ENCODE results near the gene CHRND.
"Not testable (repeated sequence)": the region's sequence is repeated elsewhere in the genome, so short reads cannot be mapped to it uniquely, and the experiment has no call there.

Gene CHRND

GRCh38 chr2:232532419-232532818 is 6.5 kb downstream of the CHRND start:
- Histone ChIP-seq H3K27me3 (ENCODE audit: insufficient read depth, low read length) (peaks cover 3% of the 10 kb centered on the region; the same call in 1 of the 2 replicates), H3K36me3 (ENCODE audit: insufficient read depth, low read length) (no peaks in the 10 kb centered on the region), H3K9ac (ENCODE audit: low read depth, low read length) (no peak overlapping the region), H3K9me3 (ENCODE audit: insufficient read depth, low read depth, low read length) (no peaks in the 10 kb centered on the region), H3K4me3 (ENCODE audit: low read length) (no peak overlapping the region), H3K4me1 (ENCODE audit: insufficient read depth, low read length) (no peaks in the 10 kb centered on the region), H3K27ac (ENCODE audit: low read depth, low read length) (no peak overlapping the region)
- 87% methylated on average over 9 of the region's 9 CpGs for WGBS

GRCh38 chr2:232532821-232533220 is 6.9 kb downstream of the CHRND start:
- WGBS, result 88% methylated on average over 7 of the region's 7 CpGs
- H3K9me3 ChIP-seq (ENCODE audit: insufficient read depth, low read depth, low read length); H3K4me3 ChIP-seq (ENCODE audit: low read length); H3K27me3 ChIP-seq (ENCODE audit: insufficient read depth, low read length); H3K9ac ChIP-seq (ENCODE audit: low read depth, low read length); H3K27ac ChIP-seq (ENCODE audit: low read depth, low read length); H3K4me1 ChIP-seq (ENCODE audit: insufficient read depth, low read length); H3K36me3 ChIP-seq (ENCODE audit: insufficient read depth, low read length): not testable (repeated sequence)

GRCh38 chr2:232533944-232534710 is 8.2 kb downstream of the CHRND start:
- Histone ChIP-seq H3K36me3 (ENCODE audit: insufficient read depth, low read length) (no peaks in the 10 kb centered on the region), H3K27ac (ENCODE audit: low read depth, low read length) (no peak overlapping the region), H3K9me3 (ENCODE audit: insufficient read depth, low read depth, low read length) (no peaks in the 10 kb centered on the region), H3K9ac (ENCODE audit: low read depth, low read length) (no peak overlapping the region), H3K4me1 (ENCODE audit: insufficient read depth, low read length) (peaks cover 11% of the 10 kb centered on the region), H3K4me3 (ENCODE audit: low read length) (no peak overlapping the region), H3K27me3 (ENCODE audit: insufficient read depth, low read length) (no peaks in the 10 kb centered on the region)
- 79% methylated on average over 13 of the region's 13 CpGs for WGBS

GRCh38 chr2:232534940-232535651 is 9.1 kb downstream of the CHRND start:
- Histone ChIP-seq H3K27ac (ENCODE audit: low read depth, low read length) (no peak overlapping the region), H3K36me3 (ENCODE audit: insufficient read depth, low read length) (no peaks in the 10 kb centered on the region), H3K9me3 (ENCODE audit: insufficient read depth, low read depth, low read length) (no peaks in the 10 kb centered on the region), H3K4me1 (ENCODE audit: insufficient read depth, low read length) (peaks cover 18% of the 10 kb centered on the region), H3K9ac (ENCODE audit: low read depth, low read length) (no peak overlapping the region), H3K4me3 (ENCODE audit: low read length) (no peak overlapping the region), H3K27me3 (ENCODE audit: insufficient read depth, low read length) (no peaks in the 10 kb centered on the region)
- WGBS, result 90% methylated on average over 14 of the region's 14 CpGs

- WGBS, result 90% methylated on average over 5 of the region's 5 CpGs
- H3K4me3 ChIP-seq (ENCODE audit: low read length), result no peak overlapping the region
Measured at GRCh38 chr2:232535761-232536530, 10.0 kb downstream of the CHRND start.

GRCh38 chr2:232537079-232537478 is 11.1 kb downstream of the CHRND start:
- no peak overlapping the region for H3K4me3 ChIP-seq (ENCODE audit: low read length)
- WGBS, result 72% methylated on average over 5 of the region's 5 CpGs
- no peak overlapping the region for H3K9ac ChIP-seq (ENCODE audit: low read depth, low read length)
- H3K9me3 ChIP-seq (ENCODE audit: insufficient read depth, low read depth, low read length), result no peaks in the 10 kb centered on the region
- H3K4me1 ChIP-seq (ENCODE audit: insufficient read depth, low read length), result peaks cover 18% of the 10 kb centered on the region
- H3K36me3 ChIP-seq (ENCODE audit: insufficient read depth, low read length), result no peaks in the 10 kb centered on the region
- H3K27me3 ChIP-seq (ENCODE audit: insufficient read depth, low read length), result no peaks in the 10 kb centered on the region
- no peak overlapping the region for H3K27ac ChIP-seq (ENCODE audit: low read depth, low read length)

More at GRCh38 chr2:232535761-232536530, 10.0 kb downstream of the CHRND start:
- Histone ChIP-seq H3K9ac (ENCODE audit: low read depth, low read length) (no peak overlapping the region), H3K9me3 (ENCODE audit: insufficient read depth, low read depth, low read length) (no peaks in the 10 kb centered on the region), H3K4me1 (ENCODE audit: insufficient read depth, low read length) (peaks cover 18% of the 10 kb centered on the region), H3K27me3 (ENCODE audit: insufficient read depth, low read length) (no peaks in the 10 kb centered on the region), H3K27ac (ENCODE audit: low read depth, low read length) (no peak overlapping the region), H3K36me3 (ENCODE audit: insufficient read depth, low read length) (no peaks in the 10 kb centered on the region)

GRCh38 chr2:232537499-232537898 is 11.5 kb downstream of the CHRND start:
- H3K27ac ChIP-seq (ENCODE audit: low read depth, low read length), result no peak overlapping the region
- WGBS, result 94% methylated on average over 4 of the region's 4 CpGs

GRCh38 chr2:232538671-232539070 is 12.7 kb downstream of the CHRND start:
- Histone ChIP-seq H3K4me3 (ENCODE audit: low read length) (no peak overlapping the region), H3K4me1 (ENCODE audit: insufficient read depth, low read length) (peaks cover 18% of the 10 kb centered on the region), H3K9ac (ENCODE audit: low read depth, low read length) (no peak overlapping the region), H3K9me3 (ENCODE audit: insufficient read depth, low read depth, low read length) (no peaks in the 10 kb centered on the region), H3K27ac (ENCODE audit: low read depth, low read length) (no peak overlapping the region), H3K27me3 (ENCODE audit: insufficient read depth, low read length) (no peaks in the 10 kb centered on the region), H3K36me3 (ENCODE audit: insufficient read depth, low read length) (no peaks in the 10 kb centered on the region)
- WGBS, result 40% methylated on average over 4 of the region's 4 CpGs

More at GRCh38 chr2:232537499-232537898, 11.5 kb downstream of the CHRND start:
- H3K27me3 ChIP-seq (ENCODE audit: insufficient read depth, low read length), result no peaks in the 10 kb centered on the region
- H3K36me3 ChIP-seq (ENCODE audit: insufficient read depth, low read length), result no peaks in the 10 kb centered on the region
- peaks cover 18% of the 10 kb centered on the region for H3K4me1 ChIP-seq (ENCODE audit: insufficient read depth, low read length)
- no peaks in the 10 kb centered on the region for H3K9me3 ChIP-seq (ENCODE audit: insufficient read depth, low read depth, low read length)
- H3K9ac ChIP-seq (ENCODE audit: low read depth, low read length), result no peak overlapping the region
- H3K4me3 ChIP-seq (ENCODE audit: low read length), result no peak overlapping the region

GRCh38 chr2:232539298-232540231 is 13.6 kb downstream of the CHRND start, which contains the start of gene CHRNG:
TSS of gene CHRNG (plus strand) at chr2:232539692. CDS start at chr2:232539748, 56 bp downstream.
- Histone ChIP-seq H3K4me3 (ENCODE audit: low read length) (no peak within 1 kb of the TSS), H3K9me3 (ENCODE audit: insufficient read depth, low read depth, low read length) (no peaks in the 10 kb centered on the region), H3K27me3 (ENCODE audit: insufficient read depth, low read length) (no peaks in the 10 kb centered on the region), H3K9ac (ENCODE audit: low read depth, low read length) (no peak within 1 kb of the TSS), H3K4me1 (ENCODE audit: insufficient read depth, low read length) (peaks cover 18% of the 10 kb centered on the region), H3K36me3 (ENCODE audit: insufficient read depth, low read length) (no peaks in the 10 kb centered on the region), H3K27ac (ENCODE audit: low read depth, low read length) (no peak within 1 kb of the TSS)
- WGBS, result 77% methylated on average over 23 of the region's 23 CpGs

- Histone ChIP-seq H3K27me3 (ENCODE audit: insufficient read depth, low read length) (no peaks in the 10 kb centered on the region), H3K27ac (ENCODE audit: low read depth, low read length) (no peak overlapping the region), H3K4me3 (ENCODE audit: low read length) (no peak overlapping the region), H3K36me3 (ENCODE audit: insufficient read depth, low read length) (no peaks in the 10 kb centered on the region), H3K9me3 (ENCODE audit: insufficient read depth, low read depth, low read length) (no peaks in the 10 kb centered on the region), H3K9ac (ENCODE audit: low read depth, low read length) (no peak overlapping the region), H3K4me1 (ENCODE audit: insufficient read depth, low read length) (peaks cover 18% of the 10 kb centered on the region)
- WGBS, result 93% methylated on average over 17 of the region's 17 CpGs
Measured at GRCh38 chr2:232540441-232541041, 14.6 kb downstream of the CHRND start.
